CD4-positive, alpha-beta T cell treated with Interleukin-17A for 1 hour (primary cell): ENCODE data around the gene DLG2.

Experiments
- DNase-seq: peaks from one replicate; pipeline ENCODE4 v3.0.0-alpha.2; 2020

DLG2 gene

DNA sequence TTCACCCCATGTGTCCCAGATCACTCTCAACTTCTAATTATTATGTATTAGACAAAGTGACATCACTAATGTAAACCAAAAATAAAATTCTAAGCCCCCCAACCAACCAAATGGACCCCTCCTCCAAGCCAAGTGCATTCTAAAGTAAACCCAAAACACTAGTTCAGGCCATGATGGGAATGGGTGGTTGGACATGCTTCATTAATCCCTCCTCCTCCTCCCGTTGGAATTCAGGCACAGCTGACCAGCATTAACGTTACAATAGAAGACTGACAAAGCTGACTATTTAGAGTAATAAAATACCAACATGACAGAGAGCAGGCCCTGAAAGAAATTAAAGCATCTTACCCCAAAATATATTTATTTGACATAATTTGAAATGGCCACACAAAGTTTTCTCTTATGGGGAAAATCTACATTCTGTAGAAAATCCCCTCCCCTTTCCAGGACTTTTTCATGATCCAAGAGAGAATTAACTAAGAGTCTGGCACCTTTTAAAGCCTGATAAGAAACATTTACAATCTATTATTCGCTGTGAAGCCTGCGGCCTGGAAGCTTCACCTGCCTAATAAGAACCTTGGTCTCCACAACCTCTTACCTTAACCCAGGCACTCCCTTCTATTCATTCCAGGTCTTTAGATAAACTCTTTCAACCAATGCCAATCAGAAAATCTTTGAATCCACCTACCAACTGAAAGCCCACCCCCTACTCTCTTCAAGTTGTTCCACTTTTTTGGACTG lies 1392.5 kb downstream of the DLG2 start:
- no peak for DNase-seq

DNA sequence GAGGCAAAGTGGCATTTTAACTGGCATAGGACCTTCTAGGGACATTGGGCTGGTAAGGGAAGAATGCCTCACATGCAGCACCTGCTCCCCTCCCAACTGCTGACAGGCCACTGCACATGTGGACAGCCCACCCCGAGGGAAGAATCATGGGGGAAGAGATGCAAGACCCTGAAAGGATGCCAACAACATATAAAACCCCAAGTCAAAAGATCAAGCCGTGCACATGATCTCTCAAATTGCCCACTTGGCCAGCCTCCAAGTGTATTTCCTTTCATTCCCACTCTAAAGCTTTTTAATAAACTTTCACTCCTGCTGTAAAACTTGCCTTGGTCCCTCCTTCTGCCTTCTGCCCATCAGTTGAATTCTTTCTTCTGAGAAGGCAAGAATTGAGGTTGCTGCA lies 1393.1 kb downstream of the DLG2 start:
- DNase-seq, result no peak

DNA sequence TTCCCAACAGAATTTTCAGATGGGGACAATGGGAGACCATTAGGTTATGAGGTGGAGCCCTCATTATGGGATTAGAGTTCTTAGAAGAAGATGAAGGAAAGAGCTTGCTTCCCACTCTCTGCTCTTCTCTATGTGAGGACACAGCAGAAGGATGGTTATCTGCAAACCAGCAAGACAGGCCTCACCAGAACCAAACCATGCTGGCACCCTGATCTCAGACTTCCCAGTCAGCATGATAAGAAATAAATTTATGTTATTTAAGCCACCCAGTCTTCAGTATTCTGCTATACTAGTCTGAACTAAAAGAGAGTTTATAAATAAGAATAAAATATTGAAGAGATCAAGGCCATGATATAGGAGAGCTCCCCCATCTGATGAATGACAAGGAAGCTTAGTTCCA lies 1394.6 kb downstream of the DLG2 start:
- no peak for DNase-seq

DNA sequence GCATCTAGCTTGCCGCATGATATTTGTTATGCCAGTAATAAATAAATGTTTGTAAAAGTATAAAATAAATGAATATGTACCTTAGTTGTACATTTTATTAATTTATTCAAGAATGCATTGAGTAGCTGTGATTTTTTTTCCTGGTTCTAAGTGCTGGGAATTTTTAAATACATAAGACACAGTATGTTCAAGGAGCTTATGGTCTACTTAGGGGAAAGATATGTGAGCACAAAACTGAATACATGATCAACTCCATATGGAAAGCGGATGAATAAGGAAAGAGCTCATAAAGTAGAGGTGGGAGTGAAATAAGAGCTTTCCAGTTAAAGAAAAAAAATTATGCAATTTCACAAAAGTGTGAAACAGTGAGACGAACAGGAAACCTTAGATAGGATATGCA lies 1396.7 kb downstream of the DLG2 start:
- no peak for DNase-seq

DNA sequence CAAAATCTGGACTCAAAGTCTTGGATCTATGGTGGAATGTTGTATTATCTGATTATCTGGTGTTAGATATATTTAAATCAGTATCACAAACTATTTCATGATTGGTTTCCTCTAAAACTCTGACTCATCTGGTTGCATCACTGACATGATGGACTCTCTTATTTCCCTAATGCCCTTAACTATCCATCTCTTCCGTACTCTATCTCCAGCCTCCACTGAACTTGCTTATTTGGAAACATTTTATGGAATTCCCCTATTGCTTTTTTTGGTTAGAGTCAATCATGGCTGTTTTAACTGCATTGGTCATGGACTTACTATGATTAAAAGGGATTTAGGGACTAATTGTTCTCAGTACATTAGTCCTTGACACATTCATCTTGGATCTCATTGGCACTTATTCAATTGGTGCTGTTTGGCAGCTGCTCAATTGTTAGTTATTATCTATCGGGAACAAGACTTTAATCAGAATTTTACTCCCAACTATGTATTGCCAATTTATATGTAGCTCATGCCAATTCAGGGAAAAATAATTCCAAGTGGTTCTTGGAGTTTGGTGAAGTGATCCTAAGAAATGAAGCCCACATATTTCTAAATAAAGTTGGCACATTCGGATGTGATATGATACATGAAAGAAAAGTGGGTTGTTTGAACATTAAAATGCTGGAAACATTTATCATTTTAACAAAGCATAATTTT lies 1399.0 kb downstream of the DLG2 start:
- no peak for DNase-seq

DNA sequence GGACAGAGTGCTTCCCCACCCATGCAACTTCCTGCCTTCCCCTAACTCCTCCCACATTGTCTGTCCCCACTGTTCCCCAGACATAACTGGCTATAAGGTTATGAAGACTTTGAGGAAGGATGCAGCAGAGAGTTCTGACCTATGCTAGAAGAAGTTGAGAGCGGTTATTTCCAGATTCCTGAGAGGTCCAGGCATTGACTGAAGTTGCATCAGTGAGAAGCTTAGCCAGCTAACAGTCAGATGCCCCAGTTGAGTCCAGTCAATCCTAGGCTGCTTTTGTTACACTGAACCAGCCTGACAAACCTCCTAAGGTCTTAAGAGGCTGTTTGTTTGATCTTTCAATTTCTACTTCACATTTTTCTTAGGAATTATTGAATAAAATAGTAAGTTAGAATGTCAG lies 1403.1 kb downstream of the DLG2 start:
- no peak for DNase-seq

DNA sequence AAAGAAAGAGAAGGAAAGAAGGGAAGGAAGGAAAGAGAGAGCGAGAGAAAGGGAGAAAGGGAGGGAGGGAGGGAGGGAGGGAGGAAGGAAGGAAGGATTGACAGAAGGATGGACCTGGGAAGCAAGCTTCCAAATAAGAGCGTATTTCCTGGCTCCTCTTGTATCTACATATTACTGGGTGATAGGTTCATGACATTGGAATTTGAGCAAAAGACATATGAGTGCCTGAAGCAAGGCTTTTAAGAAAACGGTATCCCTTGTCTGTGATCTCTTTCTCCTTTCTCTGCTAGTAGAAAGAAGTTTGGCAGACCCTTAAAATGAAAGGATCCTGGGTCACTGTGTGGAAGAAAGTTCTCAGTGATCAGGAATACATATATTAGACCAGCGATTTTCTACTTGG lies 1408.8 kb downstream of the DLG2 start:
- no peak for DNase-seq

DNA sequence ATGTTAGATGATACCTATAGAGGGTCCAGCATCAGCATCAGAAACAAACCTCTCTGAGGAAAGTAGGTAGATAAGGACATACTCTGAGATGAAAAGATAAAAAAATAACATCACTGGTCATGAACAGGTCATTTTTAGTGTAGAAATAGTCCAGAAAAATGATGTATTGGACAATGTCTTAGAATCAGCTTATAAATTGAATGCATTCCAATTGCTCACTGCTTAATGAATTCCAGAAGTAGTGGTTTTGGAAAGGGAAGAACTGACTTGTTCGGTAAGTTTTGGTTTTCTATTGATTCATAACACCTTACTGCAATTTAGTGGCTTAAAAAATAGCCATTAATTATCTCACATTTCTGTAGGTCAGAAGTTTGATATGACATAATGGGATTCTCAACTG lies 1411.5 kb downstream of the DLG2 start:
- no peak for DNase-seq

DNA sequence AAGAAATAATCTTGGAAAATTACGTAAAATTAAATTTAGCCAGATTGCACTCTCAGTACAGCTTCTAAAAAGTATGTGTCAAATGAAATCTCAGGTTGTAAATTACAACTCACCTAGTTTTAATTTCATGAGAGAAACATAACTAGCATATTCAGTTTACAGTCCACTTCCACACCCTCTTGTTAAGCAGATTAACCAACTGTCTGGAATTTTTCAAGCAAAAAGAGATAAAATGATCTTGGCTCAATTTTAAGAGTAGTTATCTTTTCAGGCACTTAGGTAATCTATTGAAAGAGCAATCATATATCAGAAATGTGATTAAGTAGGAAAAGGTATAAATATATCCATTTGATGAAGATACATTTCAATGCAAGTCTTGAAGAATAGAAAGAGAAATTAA lies 1412.6 kb downstream of the DLG2 start:
- no peak for DNase-seq

DNA sequence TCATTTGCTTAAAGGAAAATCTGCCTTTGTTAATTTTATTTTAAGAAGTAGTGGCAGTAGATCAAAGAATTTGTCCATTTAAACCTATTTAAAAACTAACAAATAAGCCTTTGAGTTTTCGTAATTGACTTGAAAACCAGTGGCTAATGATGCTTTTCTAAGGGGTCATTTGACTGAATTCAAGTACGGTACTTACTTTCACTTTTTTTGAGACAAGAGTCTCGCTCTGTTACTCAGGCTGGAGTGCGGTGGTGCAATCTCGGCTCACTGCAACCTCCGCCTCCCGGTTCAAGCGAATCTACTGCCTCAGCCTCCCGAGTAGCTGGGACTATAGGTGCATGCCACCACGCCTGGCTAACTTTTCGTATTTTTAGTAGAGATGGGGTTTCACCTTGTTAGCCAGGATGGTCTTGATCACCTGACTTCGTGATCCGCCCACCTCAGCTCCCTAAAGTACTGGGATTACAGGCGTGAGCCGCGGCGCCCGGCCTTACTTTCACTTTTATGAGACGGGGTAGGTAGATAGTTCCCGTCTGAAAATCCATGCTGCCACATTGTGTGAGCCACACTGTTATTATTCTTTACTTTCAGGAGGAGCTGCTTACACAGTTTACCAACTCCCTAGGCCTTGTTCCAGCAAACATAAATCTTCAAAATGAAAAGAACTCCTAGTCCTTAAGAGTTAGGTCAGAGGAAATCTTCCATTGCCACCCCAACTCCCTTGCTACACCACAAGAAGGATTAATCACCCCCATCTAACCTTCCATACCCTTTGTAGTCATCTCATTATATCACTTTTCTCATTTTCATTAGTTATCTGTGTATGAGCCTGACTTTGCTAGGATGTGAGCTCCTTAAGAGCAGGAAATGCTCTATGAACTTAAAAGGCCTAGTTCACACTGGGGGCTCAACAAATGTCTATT lies 1414.4 kb downstream of the DLG2 start:
- no peak for DNase-seq

DNA sequence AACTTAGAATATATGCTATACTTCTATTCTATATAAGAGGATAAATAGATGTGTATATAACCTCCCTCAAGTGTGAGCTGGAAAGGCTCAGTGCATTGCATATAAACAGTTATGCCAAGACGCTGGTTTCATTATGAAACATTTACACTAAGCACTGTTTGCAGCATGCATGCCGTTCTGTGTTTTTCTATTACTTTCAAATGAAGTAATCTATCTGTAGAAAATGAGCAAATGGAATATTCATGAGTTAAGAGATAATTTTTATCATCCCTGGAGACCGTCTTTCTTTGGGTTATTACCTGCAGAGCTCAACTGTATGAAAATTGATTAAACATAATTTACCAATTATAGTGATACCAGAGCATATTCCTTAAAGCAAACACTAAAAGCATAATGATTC lies 1415.2 kb downstream of the DLG2 start:
- no peak for DNase-seq

DNA sequence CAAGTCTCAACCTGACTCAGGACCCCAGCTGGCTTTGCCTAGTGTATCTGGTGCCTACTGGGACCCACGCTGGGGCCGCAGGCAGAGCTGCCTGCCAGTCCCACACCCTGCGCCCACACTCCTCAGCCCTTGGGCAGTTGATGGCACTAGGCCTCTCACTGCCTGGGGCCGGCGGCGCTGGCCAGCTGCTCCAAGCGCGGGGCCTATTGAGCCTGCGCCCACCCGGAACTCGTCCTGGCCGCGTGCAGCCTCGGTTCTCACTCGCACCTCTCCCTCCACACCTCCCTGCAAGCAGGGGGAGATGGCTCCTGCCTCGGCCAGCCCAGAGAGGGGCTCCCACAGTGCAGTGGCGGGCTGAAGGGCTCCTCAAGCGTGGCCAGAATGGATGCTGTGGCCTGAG lies 1432.4 kb downstream of the DLG2 start:
- no peak for DNase-seq

DNA sequence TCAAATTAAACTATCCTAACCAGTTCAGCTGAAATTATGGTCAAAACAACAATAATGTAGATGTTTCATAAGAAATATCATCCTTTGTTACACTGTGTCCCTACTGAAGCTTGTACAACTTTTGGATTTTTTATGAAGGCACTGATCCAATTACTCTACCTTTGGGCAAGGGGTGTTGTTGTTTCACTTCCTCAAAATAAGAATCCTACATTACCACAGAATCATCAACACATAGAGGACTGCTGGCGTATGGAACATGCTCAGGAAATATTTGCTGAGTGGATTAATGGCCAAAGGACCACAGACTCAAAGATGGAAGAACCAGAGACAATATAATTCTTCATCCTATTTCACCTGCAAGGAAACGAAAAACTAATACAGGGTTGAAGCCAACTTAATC lies 1433.4 kb downstream of the DLG2 start:
- no peak for DNase-seq

DNA sequence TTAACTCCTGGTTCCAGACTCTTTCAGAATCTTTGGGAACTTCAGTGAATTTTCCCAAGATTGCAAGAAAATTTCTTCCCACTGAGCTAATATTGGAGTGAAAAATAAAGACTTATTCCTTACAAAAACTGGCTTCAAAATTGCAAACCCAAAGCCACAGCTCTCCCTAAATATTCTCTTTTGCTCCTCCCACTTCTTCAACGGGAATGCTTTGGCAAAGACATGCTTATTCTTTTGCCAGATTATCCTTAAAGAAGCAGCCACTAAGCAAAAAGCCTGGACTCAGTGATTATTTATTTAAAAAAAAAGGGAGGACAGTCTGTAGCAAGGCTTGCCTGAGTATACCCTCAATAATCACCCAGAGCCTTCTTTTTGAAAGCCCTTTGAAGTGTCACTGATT lies 1438.6 kb downstream of the DLG2 start:
- no peak for DNase-seq

DNA sequence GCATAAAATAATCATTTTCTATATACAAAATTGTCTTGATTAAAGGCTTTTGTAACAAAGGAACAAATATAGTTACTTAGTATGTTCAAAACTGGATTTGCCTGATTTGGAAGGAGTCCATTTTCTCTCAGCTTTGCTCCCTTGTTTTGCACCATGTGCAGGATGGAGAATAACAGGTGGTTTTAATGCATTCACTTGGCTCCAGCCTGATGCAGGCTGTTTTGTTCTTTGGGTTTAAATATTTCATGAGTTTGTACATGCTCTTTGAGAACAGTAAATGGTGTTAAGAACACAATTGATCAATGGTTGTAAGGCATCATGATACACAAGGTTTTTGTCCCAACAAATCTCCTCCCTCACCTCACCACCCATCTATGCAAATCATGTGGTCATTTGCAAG lies 1454.1 kb downstream of the DLG2 start:
- no peak for DNase-seq

DNA sequence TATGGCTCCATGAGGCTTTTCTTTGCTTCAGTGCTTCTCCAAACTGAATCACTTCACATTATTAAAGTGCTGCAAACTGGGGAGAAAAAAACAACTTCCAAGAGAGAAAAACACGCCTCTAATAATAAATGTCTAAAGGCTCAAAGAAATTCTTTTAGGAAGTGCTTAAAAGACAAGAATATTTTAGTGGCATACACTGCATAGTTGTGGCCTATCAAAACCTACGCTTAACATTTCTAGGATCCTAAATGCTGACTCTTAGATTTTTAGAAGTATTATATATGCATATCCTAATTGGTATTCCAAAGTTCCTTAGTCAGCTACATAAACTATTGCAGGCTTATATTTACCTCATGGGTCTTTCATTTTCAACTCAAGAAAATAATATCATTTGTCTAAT lies 1462.0 kb downstream of the DLG2 start:
- DNase-seq, result no peak

DNA sequence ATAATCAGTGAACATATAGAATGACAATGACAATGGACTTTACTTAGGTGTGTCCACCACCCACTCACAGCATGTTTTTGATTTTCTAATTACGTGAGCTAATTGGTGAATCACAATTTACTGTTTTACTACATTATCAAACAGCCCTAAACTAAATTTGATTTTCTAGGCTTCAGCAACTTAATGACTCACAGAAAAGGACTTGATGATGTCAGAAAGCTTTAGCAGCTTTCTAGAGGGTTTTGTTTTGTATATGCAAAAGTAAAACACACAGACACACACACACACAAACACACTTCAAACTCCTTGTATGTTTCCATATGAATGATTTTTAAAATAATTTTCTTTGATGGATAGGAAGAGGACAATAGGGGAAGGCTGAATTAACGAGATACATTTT lies 1462.4 kb downstream of the DLG2 start:
- no peak for DNase-seq

DNA sequence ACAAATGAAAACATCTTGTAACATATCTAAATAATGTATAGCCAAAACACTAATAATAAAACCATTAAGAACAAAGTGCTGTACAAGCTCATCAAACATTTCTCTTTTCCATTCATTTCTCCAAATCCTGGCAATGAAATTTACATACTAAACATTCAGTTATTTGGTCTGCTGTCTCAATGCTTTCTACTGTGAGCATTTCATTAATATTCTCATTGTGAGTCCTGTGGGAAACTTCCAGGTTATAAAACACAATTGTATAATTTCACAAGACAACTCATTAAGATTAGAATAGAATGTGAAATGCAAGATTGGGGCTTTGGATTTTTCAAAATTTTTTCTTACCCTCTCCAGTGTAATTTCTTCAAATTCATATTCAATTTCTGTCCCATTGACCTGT lies 1464.0 kb downstream of the DLG2 start:
- DNase-seq, result no peak

DNA sequence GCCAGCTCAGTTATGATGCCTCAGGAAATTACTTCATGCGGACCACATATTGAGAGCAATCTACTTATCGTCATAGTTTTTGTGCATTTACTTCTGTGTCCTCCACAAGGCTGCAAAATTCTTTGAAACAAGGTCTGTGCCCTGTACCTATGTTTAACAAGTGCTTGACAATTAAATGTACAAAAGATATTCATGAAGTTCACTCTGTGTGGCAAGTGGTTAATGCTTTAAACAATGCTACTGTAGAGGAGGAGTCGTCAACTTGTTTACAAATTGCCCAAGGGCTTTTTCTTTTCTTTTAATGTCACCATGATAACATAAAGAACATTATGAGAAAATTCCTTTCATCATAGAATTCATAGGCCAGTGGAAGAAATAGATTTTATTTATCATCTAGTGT lies 1469.5 kb downstream of the DLG2 start:
- no peak for DNase-seq

DNA sequence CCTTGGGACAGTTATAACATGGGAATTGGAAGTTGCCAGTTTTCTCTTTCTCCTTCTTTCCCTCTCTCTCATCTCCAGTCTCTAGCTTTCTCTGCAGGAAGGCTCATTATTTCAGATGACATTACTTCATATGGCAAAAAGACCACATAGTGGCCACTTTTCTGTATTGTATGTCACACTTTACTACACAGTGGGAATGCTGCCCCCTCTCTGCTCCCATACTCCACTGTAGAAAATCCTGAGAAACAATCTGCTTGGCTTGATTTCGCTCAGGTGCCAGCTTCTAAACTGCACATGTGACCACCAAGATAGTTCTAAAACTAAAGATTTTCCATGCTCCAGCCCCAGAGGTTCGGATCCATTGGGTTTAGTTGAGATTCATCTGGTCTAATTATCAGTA lies 1480.3 kb downstream of the DLG2 start:
- no peak for DNase-seq

DNA sequence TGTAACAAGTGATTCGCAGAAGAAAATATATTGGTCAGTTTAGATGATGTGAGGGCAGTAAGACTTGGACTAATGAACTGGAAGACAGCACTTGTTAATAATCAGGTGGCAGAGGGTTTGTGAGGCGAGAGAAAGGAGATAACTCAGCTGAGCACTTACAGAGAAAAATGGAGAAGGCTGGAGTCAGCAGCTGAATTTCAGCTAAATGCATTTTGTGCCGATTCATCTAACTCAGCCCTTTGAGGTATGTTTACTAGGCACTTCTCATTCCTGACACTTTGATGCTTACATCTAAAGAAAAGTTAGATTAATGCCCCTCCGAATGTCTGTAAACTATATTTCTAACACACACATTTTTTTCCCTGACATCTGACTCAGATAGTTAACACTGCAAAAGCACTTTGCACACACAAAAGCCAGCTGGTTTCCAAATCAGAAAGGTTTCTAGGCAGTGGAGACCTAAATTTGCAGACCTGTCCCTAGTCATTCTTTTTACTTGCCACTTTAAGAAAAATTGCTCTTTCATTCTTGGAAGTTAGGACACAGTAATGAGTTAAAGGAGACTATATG lies 1481.4 kb downstream of the DLG2 start:
- no peak for DNase-seq

DNA sequence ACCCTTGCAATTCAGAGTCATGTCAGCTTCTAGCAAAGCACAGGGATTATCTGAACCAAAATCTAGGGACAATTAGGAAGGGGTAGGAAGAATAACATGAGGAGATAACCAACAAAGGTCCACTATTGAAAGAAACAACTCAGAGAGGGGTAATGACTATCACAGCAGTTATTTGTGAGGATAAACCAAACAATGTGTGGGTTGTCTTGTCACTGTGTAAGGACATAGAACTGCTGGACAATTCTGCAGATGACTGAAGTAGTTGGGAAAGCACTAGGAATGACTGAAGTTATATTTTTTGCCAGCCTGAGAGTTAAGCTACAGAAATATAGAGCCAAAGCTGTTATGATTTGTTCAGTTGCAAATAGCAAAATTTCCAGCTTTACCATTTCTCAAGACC lies 1482.6 kb downstream of the DLG2 start:
- no peak for DNase-seq

DNA sequence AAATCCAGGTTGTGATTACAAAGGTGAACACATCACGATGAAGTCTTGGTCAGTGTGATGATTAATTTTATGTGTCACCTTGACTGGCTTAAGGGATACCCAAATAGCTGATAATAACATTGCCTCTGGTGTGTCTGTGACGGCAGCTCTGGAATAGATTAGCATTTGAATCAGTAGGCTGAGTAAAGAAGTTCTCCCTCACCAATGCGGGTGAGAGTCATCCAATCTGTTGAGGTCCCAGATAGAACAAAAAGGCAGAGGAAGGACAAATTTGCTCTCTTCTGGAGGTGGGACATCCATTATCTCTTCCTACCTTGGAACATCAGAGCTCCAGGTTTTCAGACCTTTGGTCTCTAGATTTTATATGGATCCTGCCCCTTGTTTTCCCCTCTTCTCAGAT lies 1484.7 kb downstream of the DLG2 start:
- DNase-seq, result no peak
